Astrocyte (in vitro differentiated cells and primary cell): ENCODE data around the gene ANXA2. TPM values are rescaled to one million over a fixed set of nuclear protein-coding genes. Genes with fewer than 3 reads are reported as not detected.

ENCODE experiments used
- DNase-seq: peaks from one replicate; pipeline ENCODE4 v3.0.0-alpha.2; 2010; ENCODE audit warnings: low read depth
- FAIRE-seq: peaks from 2 replicates; lab custom pipeline; 2011; peaks lifted over from hg19 to GRCh38; lab: Jason Lieb, UNC
- H2AFZ ChIP-seq: 2 replicates; pipeline ENCODE4 v1.6.0; 2012; ENCODE audit warnings: low read depth, low read length, inconsistent platforms
- H3K27ac ChIP-seq: 2 replicates; pipeline ENCODE4 v1.5.1; 2011; ENCODE audit warnings: low read depth, low read length, inconsistent platforms
- H3K27me3 ChIP-seq: 2 replicates; pipeline ENCODE4 v1.6.0; 2011; ENCODE audit warnings: low read length, inconsistent platforms; ENCODE audit not compliant: insufficient read depth
- H3K36me3 ChIP-seq: 2 replicates; pipeline ENCODE4 v1.5.1; 2011; ENCODE audit warnings: low read length, inconsistent platforms; ENCODE audit not compliant: insufficient read depth
- H3K4me1 ChIP-seq: 2 replicates; pipeline ENCODE4 v1.5.1; 2011; ENCODE audit warnings: low read length, inconsistent platforms; ENCODE audit not compliant: insufficient read depth
- H3K4me2 ChIP-seq: 2 replicates; pipeline ENCODE4 v1.6.0; 2012; ENCODE audit warnings: low read length, inconsistent platforms
- H3K4me3 ChIP-seq: 2 replicates; pipeline ENCODE4 v1.5.1; 2011; ENCODE audit warnings: low read depth, mild to moderate bottlenecking, low read length, inconsistent platforms; ENCODE audit not compliant: insufficient read depth
- H3K79me2 ChIP-seq: 2 replicates; pipeline ENCODE4 v1.6.0; 2012; ENCODE audit warnings: mild to moderate bottlenecking, low read length, inconsistent platforms; ENCODE audit not compliant: insufficient read depth
- H3K9ac ChIP-seq: 2 replicates; pipeline ENCODE4 v1.6.0; 2012; ENCODE audit warnings: mild to moderate bottlenecking, low read length, inconsistent platforms
- H3K9me3 ChIP-seq: 2 replicates; pipeline ENCODE4 v1.5.1; 2012; ENCODE audit warnings: low read depth, mild to moderate bottlenecking, low read length, inconsistent platforms; ENCODE audit not compliant: insufficient read depth
- H4K20me1 ChIP-seq: 2 replicates; pipeline ENCODE4 v1.6.0; 2012; ENCODE audit warnings: low read length, inconsistent platforms; ENCODE audit not compliant: insufficient read depth
- H3K27ac Mint-ChIP-seq: one replicate; pipeline ENCODE4 v1.8.0; 2021; ENCODE audit warnings: mild to moderate bottlenecking, mixed read lengths; ENCODE audit not compliant: unreplicated experiment
- H3K27me3 Mint-ChIP-seq: one replicate; pipeline ENCODE4 v1.8.0; 2021; ENCODE audit warnings: low read depth, mixed read lengths; ENCODE audit not compliant: unreplicated experiment
- H3K36me3 Mint-ChIP-seq: one replicate; pipeline ENCODE4 v1.8.0; 2021; ENCODE audit warnings: low read depth, mixed read lengths; ENCODE audit not compliant: unreplicated experiment
- H3K4me1 Mint-ChIP-seq: one replicate; pipeline ENCODE4 v1.8.0; 2021; ENCODE audit warnings: low read depth, mixed read lengths; ENCODE audit not compliant: unreplicated experiment
- H3K4me3 Mint-ChIP-seq: one replicate; pipeline ENCODE4 v1.8.0; 2021; ENCODE audit warnings: mild to moderate bottlenecking, moderate library complexity, mixed read lengths; ENCODE audit not compliant: unreplicated experiment
- H3K9me3 Mint-ChIP-seq: one replicate; pipeline ENCODE4 v1.8.0; 2021; ENCODE audit warnings: mild to moderate bottlenecking, mixed read lengths; ENCODE audit not compliant: unreplicated experiment
- CTCF ChIP-seq: IDR thresholded peaks from 2 replicates; pipeline ENCODE4 v1.5.1; 2011; ENCODE audit warnings: low read depth, mild to moderate bottlenecking, inconsistent platforms, low read length, moderate library complexity; ENCODE audit not compliant: insufficient read depth
- EZH2 ChIP-seq: IDR thresholded peaks from 2 replicates; pipeline ENCODE4 v1.6.1; 2012; ENCODE audit warnings: mild to moderate bottlenecking, low read length, inconsistent platforms; ENCODE audit not compliant: insufficient read depth
- total RNA-seq: library from RNA; stranded (reverse); gene quantifications from 2 replicates; pipeline ENCODE4 v1.2.1, GENCODE V29; 2021

The ANXA2 gene
- total RNA-seq, 1 donor from 2014 or later: 2,599 TPM

DNA sequence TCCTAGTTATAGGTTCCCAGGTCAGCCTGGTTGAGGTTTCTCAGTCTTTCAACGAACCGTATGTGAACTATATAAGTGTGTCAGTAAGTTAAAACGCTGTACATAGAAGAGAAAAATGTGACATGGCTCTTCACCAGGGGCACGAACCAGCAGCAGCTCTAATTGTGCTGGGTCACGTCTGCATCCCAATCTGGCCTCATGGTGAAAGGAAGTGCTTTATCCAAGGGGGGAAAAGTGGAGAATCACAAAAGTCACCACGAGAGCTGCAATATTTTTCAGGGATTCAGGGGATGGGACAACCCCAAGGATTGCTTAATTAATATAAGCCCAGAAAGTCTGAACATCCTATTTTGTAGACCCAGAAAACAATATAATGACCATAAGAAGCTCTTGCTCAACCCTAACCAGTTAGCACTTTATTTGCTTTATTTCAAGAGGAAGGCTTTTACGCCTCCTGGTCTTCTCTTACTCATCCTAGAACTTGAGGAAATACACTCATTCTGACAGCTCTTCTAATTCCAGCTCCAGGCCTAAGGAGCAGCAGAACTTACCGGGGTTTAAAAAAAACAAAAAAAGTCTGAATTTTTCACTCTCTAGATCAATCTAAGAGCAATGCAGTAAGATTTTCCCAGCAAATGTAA is 16.5 kb downstream of the ANXA2 start:
- H3K27me3 Mint-ChIP-seq: no peaks in the 10 kb centered on the region
- H3K27ac ChIP-seq: peak overlapping the region; percentile 99
- peak overlapping the region; percentile 72 for H3K27ac Mint-ChIP-seq
- H3K4me3 ChIP-seq: no peak overlapping the region
- peaks cover 57% of the 10 kb centered on the region for H3K4me1 Mint-ChIP-seq
- no peak for TF ChIP-seq CTCF
- TF ChIP-seq EZH2: no peak
- H3K79me2 ChIP-seq: peaks cover 90% of the 10 kb centered on the region
- peak overlapping the region; percentile 16 for H3K4me2 ChIP-seq
- peak overlapping the region; percentile 58 for H3K4me3 Mint-ChIP-seq
- H3K9ac ChIP-seq: peak overlapping the region; percentile 59
- H2AFZ ChIP-seq: no peak overlapping the region
- H3K4me1 ChIP-seq: peaks cover 80% of the 10 kb centered on the region
- H4K20me1 ChIP-seq: peaks cover 71% of the 10 kb centered on the region
- H3K27me3 ChIP-seq: no peaks in the 10 kb centered on the region
- no peaks in the 10 kb centered on the region for H3K9me3 Mint-ChIP-seq
- DNase-seq: peak; percentile 66
- peaks cover 29% of the 10 kb centered on the region for H3K36me3 Mint-ChIP-seq
- no peak for FAIRE-seq
- peaks cover 69% of the 10 kb centered on the region for H3K36me3 ChIP-seq
- no peaks in the 10 kb centered on the region for H3K9me3 ChIP-seq

DNA sequence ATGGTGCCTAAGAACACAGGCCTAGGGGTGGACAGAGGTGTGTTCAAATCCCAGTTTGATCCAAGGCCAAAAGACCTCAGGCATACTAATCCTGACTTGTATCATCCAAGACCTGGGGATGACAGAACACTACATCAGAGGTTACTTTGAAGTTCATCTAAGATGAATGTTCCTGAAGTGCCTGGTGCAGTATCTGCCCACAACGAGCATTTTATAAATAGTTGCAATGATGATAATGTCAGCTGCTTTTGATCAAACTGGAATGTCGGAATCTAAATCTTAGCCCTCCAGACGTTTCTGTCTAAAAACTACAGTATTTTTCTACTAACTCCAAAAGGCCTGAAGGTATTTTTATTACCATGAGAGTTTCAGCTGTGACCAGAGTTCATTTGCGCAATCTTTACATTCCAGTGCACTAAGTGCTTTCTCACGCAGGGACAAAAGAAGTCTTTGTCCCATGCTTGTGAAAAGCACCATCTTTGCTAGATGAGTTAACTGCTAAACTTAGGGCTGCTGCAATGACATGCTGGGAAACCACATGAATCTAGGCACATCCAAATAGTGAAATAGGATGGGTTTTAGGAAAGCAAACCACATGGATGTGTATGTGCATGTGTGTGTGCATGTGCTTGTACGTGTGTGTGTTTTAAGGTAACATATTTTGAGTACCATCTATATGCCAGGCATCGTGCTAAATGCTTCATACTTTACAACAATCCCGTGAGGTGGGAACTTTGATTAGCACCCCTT is 18.1 kb downstream of the ANXA2 start:
- FAIRE-seq (peak; percentile 34), DNase-seq (peak; percentile 99)
- Histone ChIP-seq H3K27ac (peak overlapping the region; percentile 99), H3K9ac (peak overlapping the region; percentile 86), H4K20me1 (peaks cover 70% of the 10 kb centered on the region), H3K79me2 (peaks cover 78% of the 10 kb centered on the region), H3K4me1 (peaks cover 90% of the 10 kb centered on the region), H3K4me3 (no peak overlapping the region), H3K36me3 (peaks cover 64% of the 10 kb centered on the region), H3K4me2 (peak overlapping the region; percentile 45), H2AFZ (no peak overlapping the region), H3K27me3 (no peaks in the 10 kb centered on the region), H3K9me3 (no peaks in the 10 kb centered on the region)
- TF ChIP-seq EZH2: no peak
- Mint-ChIP-seq H3K4me3 (peak overlapping the region; percentile 54), H3K36me3 (peaks cover 37% of the 10 kb centered on the region), H3K27ac (peak overlapping the region; percentile 82), H3K27me3 (no peaks in the 10 kb centered on the region), H3K4me1 (peaks cover 70% of the 10 kb centered on the region), H3K9me3 (no peaks in the 10 kb centered on the region)

DNA sequence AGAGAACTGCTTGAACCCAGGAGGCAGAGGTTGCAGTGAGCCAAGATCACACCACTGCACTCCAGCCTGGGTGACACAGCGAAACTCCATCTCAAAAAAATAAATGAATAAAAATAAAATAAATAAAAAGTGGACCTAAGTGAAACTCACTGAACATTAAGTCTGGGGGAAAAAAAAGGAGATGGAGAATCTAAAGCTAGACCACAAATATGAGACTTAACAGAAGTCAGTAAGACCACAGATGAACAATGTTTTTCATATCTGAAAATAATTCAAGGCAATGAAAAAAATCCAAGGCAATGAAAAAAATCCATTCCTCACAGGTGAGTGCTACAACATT is 18.6 kb downstream of the ANXA2 start:
- peak overlapping the region; percentile 99 for H3K27ac ChIP-seq
- no peaks in the 10 kb centered on the region for H3K9me3 ChIP-seq
- Mint-ChIP-seq H3K36me3 (peaks cover 38% of the 10 kb centered on the region), H3K27me3 (no peaks in the 10 kb centered on the region), H3K4me3 (no peak overlapping the region), H3K9me3 (no peaks in the 10 kb centered on the region), H3K4me1 (peaks cover 72% of the 10 kb centered on the region), H3K27ac (peak overlapping the region; percentile 82)
- peaks cover 90% of the 10 kb centered on the region for H3K4me1 ChIP-seq
- H3K4me2 ChIP-seq: peak overlapping the region; percentile 40
- TF ChIP-seq CTCF (no peak), EZH2 (no peak)
- H3K4me3 ChIP-seq: no peak overlapping the region
- DNase-seq: no peak
- peaks cover 62% of the 10 kb centered on the region for H3K36me3 ChIP-seq
- peak overlapping the region; percentile 86 for H3K9ac ChIP-seq
- H4K20me1 ChIP-seq: peaks cover 64% of the 10 kb centered on the region
- H2AFZ ChIP-seq: no peak overlapping the region
- H3K27me3 ChIP-seq: no peaks in the 10 kb centered on the region
- H3K79me2 ChIP-seq: peaks cover 76% of the 10 kb centered on the region
- no peak for FAIRE-seq
